Upper lobe of left lung (tissue), 6 donors: ENCODE data around the gene KCNA2. TPM values are rescaled to one million over a fixed set of nuclear protein-coding genes. Genes with fewer than 3 reads are reported as not detected.

Experiments
- ATAC-seq, 2 donors: fragments of 200-7000 bp; cut with Tn5 transposase; one replicate each; pipeline ENCODE4 v1.9.1; 2022; ENCODE audit warnings: mild to moderate bottlenecking in 2 of 2, moderate library complexity in 2 of 2; ENCODE audit not compliant: low FRiP score in 2 of 2
- DNase-seq, 2 donors: peaks; one replicate each; pipeline ENCODE4 v3.0.0-alpha.2; 2019 to 2020
- H3K27ac ChIP-seq, 4 donors: fragments of 200-600 bp; sonication (generic); one replicate each; pipeline ENCODE4 v1.5.1; 2016 to 2019
- H3K27me3 ChIP-seq, 4 donors: fragments of 200-600 bp; sonication (generic); one replicate each; pipeline ENCODE4 v1.5.1; 2017 to 2019
- H3K36me3 ChIP-seq, 4 donors: fragments of 200-600 bp; sonication (generic); one replicate each; pipeline ENCODE4 v1.5.1; 2016 to 2019
- H3K4me1 ChIP-seq, 4 donors: fragments of 200-600 bp; sonication (generic); one replicate each; pipeline ENCODE4 v1.5.1; 2018 to 2019
- H3K4me3 ChIP-seq, 4 donors: fragments of 200-600 bp; sonication (generic); one replicate each; pipeline ENCODE4 v1.5.1; 2017 to 2019; ENCODE audit warnings: mild to moderate bottlenecking in 2 of 4, moderate library complexity in 1 of 4
- H3K9me3 ChIP-seq, 4 donors: fragments of 200-600 bp; sonication (generic); one replicate each; pipeline ENCODE4 v1.5.1; 2018 to 2019
- EP300 ChIP-seq, 4 donors: sonication (generic); formaldehyde crosslinking; IDR thresholded peaks; one replicate each; pipeline ENCODE4 v1.5.1; 2017; ENCODE audit warnings: antibody characterized with exemption in 4 of 4, control low read depth in 2 of 4
- POLR2A ChIP-seq, 4 donors: fragments of 450-650 bp; IDR thresholded peaks; one replicate each; pipeline ENCODE4 v1.5.1; 2016 to 2017; ENCODE audit warnings: antibody characterized with exemption in 4 of 4, mild to moderate bottlenecking in 2 of 4
- POLR2AphosphoS5 ChIP-seq, 2 donors: sonication (generic); formaldehyde crosslinking; IDR thresholded peaks; one replicate each; pipeline ENCODE4 v1.5.1; 2017; ENCODE audit warnings: antibody characterized with exemption in 2 of 2
- WGBS, 2 donors: methylation state at CpG; one replicate each; pipeline ENCODE4 v1.1.5; 2017 to 2018; 5-methylcytosine and 5-hydroxymethylcytosine counted together
- total RNA-seq, 6 donors: library from RNA; depleted of rRNA in 4 of 6; stranded (reverse); fragments of >200 nt in 4 of 6; gene quantifications; one replicate each; pipeline versions ENCODE4 v1.1.0 to v1.2.1, GENCODE V29; 2016 to 2021
- TF ChIP-seq, protein P1 (sequence below), 6 experiments: fragments of 450-650 bp in 4 of 6; fragments of 200-600 bp in 2 of 6; sonication (generic) in 2 of 6; IDR thresholded peaks; one replicate each; pipeline ENCODE4 v1.5.1; 2016 to 2019; ENCODE audit warnings: antibody characterized with exemption in 6 of 6
- donor health status: DM: no; HTN: no; CAD: no; lungs with moderate emphysema.
- donor health status: DM: no; HTN: yes; CAD: no; lungs with severe emphysema.

The KCNA2 gene
- total RNA-seq, 6 donors from 2014 or later = under 0.01 to 0.77 (median 0.23) TPM

DNA sequence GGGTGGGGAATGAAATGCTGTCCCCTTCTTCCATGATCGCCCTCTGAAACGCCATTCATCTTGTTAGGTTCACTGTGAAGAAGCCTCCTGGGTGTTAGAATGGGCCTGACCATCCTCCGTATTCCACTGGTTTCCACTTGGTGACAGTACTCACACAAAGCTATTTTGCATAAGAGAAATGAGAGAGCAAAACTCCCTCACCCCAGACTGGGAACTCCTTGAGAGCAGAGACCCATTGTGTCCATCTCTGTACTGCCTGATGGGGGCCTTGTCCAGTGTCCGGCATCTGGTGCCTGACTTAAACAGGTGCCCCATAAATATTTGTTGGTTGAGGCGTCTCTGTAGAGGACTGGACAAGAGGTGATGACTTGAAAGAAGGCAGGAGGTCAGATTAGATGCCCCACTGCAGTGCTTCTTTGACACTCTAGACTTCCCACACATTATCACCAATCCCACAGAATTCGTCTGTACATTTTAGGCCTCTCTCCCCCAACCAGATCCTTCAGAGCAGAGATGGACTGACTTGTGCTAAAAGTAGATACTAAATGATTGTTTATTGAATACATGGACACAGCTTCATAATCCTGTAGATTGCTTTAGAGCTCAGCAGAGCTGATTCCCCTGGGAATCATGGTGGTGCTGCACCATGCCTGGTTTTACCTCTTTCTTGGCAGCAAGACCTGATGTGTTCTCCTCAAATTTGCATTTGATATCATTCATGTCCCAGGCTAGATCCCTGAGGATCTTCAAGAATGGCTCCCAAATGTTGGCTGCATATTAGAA, 22.4 kb upstream of the KCNA2 start:
- Histone ChIP-seq H3K4me1 (peaks cover 0 to 7% (median 4%) of the 10 kb centered on the region in 4 donors), H3K27ac (no peak overlapping the region), H3K27me3 (no peaks in the 10 kb centered on the region), H3K9me3 (no peaks in the 10 kb centered on the region), H3K4me3 (no peak overlapping the region), H3K36me3 (no peaks in the 10 kb centered on the region)
- 74 to 85% methylated on average over 6 of the region's 6 CpGs for WGBS, 2 donors
- TF ChIP-seq POLR2A (IDR thresholded peaks at IDR 0.05) = no peak
- no peak for TF ChIP-seq POLR2AphosphoS5 (IDR thresholded peaks at IDR 0.05)
- TF ChIP-seq EP300 (IDR thresholded peaks at IDR 0.05) = no peak
- TF ChIP-seq, protein P1, sequence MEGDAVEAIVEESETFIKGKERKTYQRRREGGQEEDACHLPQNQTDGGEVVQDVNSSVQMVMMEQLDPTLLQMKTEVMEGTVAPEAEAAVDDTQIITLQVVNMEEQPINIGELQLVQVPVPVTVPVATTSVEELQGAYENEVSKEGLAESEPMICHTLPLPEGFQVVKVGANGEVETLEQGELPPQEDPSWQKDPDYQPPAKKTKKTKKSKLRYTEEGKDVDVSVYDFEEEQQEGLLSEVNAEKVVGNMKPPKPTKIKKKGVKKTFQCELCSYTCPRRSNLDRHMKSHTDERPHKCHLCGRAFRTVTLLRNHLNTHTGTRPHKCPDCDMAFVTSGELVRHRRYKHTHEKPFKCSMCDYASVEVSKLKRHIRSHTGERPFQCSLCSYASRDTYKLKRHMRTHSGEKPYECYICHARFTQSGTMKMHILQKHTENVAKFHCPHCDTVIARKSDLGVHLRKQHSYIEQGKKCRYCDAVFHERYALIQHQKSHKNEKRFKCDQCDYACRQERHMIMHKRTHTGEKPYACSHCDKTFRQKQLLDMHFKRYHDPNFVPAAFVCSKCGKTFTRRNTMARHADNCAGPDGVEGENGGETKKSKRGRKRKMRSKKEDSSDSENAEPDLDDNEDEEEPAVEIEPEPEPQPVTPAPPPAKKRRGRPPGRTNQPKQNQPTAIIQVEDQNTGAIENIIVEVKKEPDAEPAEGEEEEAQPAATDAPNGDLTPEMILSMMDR (IDR thresholded peaks at IDR 0.05) = no peak
- ATAC-seq = no peak
- no peak for DNase-seq

DNA sequence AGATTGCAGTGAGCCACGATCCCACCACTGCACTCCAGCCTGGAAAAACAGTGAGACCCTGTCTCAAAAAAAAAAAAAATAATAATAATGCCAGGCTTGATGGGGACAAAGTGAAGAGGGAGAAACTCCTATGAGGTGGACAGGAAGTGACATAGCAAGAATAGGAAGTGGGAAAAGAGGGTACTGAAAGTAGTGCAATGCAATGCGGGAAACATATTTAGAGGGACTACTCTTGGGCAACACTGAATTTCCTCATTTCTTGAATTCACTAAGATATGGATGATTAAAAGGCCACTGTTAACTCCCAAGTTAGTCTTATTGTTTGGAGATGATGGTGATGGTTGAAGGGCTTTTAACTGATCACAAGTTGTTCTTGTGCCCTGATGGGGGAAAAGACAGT, 21.6 kb upstream of the KCNA2 start:
- Histone ChIP-seq H3K27me3 (no peaks in the 10 kb centered on the region), H3K27ac (no peak overlapping the region), H3K36me3 (no peaks in the 10 kb centered on the region), H3K4me3 (no peak overlapping the region), H3K4me1 (peaks cover 0 to 7% (median 4%) of the 10 kb centered on the region in 4 donors), H3K9me3 (no peaks in the 10 kb centered on the region)
- DNase-seq (no peak), ATAC-seq (peak in 1 of 2 donors; percentile 56)
- WGBS, 2 donors = 70 to 73% methylated on average over 2 of the region's 2 CpGs
- TF ChIP-seq POLR2AphosphoS5 (IDR thresholded peaks at IDR 0.05) = no peak
- TF ChIP-seq POLR2A (IDR thresholded peaks at IDR 0.05) = no peak
- TF ChIP-seq, protein P1 (IDR thresholded peaks at IDR 0.05) = no peak
- TF ChIP-seq EP300 (IDR thresholded peaks at IDR 0.05) = no peak

DNA sequence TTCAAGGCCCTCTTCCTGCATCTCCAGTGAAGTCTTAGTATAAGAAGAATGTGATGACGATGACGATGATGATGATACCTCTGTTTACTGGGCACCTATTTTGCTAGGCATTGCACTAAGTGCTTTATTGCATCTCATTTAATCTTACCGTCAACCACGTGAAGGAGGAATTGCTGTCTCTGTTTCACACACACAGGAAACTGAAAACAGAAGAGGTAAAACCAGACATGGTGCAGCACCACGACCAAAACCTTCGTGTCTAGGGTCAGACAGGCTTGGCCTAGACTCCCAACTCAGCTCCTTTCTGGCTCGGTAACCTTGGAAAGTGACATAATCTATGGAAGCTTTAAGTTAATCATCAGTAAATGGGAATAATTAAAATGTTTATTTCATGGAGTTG, 20.7 kb upstream of the KCNA2 start:
- Histone ChIP-seq H3K4me1 (peaks cover 0 to 7% (median 4%) of the 10 kb centered on the region in 4 donors), H3K9me3 (no peaks in the 10 kb centered on the region), H3K4me3 (no peak overlapping the region), H3K27me3 (no peaks in the 10 kb centered on the region), H3K36me3 (no peaks in the 10 kb centered on the region), H3K27ac (no peak overlapping the region)
- ATAC-seq = no peak
- TF ChIP-seq, protein P1 (IDR thresholded peaks at IDR 0.05) = no peak
- TF ChIP-seq POLR2A (IDR thresholded peaks at IDR 0.05) (no peak), POLR2AphosphoS5 (IDR thresholded peaks at IDR 0.05) (no peak), EP300 (IDR thresholded peaks at IDR 0.05) (no peak)
- WGBS, 2 donors = 66 to 70% methylated on average over 7 of the region's 7 CpGs
- DNase-seq = no peak

DNA sequence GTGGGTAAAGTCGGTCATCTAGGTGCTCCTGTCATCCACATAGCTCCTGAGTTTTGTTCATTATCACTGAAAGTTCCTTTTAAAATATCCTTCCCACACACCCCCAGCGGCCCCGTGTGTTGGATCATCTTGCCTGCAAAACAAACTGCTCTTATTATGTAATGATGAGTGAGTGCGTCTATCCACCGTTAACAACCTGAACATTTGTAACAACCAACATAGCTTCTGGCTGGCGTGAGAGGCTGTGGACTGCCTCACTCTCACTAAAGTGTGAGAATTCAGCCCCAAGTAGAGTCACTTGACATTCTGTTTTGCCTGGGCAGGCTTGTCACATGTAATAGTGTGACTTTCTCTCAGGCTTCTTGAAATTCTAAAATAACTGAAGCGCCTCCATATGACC, 14.5 kb upstream of the KCNA2 start:
- no peak for ATAC-seq
- H3K4me1 ChIP-seq = peaks cover 0 to 14% (median 11%) of the 10 kb centered on the region in 4 donors
- 56 to 62% methylated on average over 7 of the region's 7 CpGs for WGBS, 2 donors
- no peaks in the 10 kb centered on the region for H3K36me3 ChIP-seq
- no peaks in the 10 kb centered on the region for H3K27me3 ChIP-seq
- no peak for DNase-seq
- TF ChIP-seq POLR2AphosphoS5 (IDR thresholded peaks at IDR 0.05) (no peak), EP300 (IDR thresholded peaks at IDR 0.05) (no peak), POLR2A (IDR thresholded peaks at IDR 0.05) (no peak)
- TF ChIP-seq, protein P1 (IDR thresholded peaks at IDR 0.05) = no peak
- H3K4me3 ChIP-seq = no peak overlapping the region
- H3K9me3 ChIP-seq = no peaks in the 10 kb centered on the region
- H3K27ac ChIP-seq = no peak overlapping the region

DNA sequence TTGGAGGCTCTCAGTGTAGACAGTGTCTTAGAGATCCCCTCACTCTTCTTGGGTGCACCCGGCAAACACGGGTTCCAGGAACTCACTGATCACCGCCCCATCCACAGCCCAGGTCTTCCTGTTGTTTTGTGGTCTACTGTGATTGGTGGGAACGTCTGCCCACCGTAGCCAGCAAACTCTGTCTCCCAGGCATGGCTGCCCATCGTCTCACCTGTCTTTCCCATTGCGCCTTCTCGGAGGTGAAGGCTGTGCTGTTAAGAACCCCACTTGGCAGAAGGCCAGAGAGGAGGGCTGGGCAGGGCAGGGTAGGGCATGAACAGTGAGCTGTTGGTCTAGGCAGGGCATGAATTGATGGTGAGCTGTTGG, 14.1 kb upstream of the KCNA2 start:
- Histone ChIP-seq H3K9me3 (no peaks in the 10 kb centered on the region), H3K27ac (no peak overlapping the region), H3K4me1 (peaks cover 0 to 14% (median 11%) of the 10 kb centered on the region in 4 donors), H3K36me3 (no peaks in the 10 kb centered on the region), H3K4me3 (no peak overlapping the region), H3K27me3 (no peaks in the 10 kb centered on the region)
- peak in 1 of 2 donors; percentile 19 for ATAC-seq
- no peak for DNase-seq
- TF ChIP-seq POLR2AphosphoS5 (IDR thresholded peaks at IDR 0.05) (no peak), POLR2A (IDR thresholded peaks at IDR 0.05) (no peak), EP300 (IDR thresholded peaks at IDR 0.05) (no peak)
- WGBS, 2 donors = 50 to 86% methylated on average over 7 to 8 of the region's 8 CpGs
